ENCODE data around the gene VPS41. TPM values are rescaled to one million over a fixed set of nuclear protein-coding genes. Genes with fewer than 3 reads are reported as not detected.
A peak's percentile ranks its signal among the peaks of the same experiment; 100 is the strongest.
"Not testable (repeated sequence)": the region's sequence is repeated elsewhere in the genome, so short reads cannot be mapped to it uniquely, and the experiment has no call there.

VPS41 gene
- polyA plus RNA-seq: 45.4 TPM

- Mint-ChIP-seq H3K36me3 (peaks cover 4% of the 10 kb centered on the region), H3K4me3 (peak within 1 kb of the TSS; percentile 82 to 99 (median 98)), H3K27me3 (no peaks in the 10 kb centered on the region), H3K27ac (peak within 1 kb of the TSS; percentile 33 to 98 (median 93)), H3K9me3 (no peaks in the 10 kb centered on the region), H3K4me1 (peaks cover 23 to 29% (median 28%) of the 10 kb centered on the region in 3 donors)
These were observed at the start of gene VPS41 for GRCh38 chr7:38908759-38909335. Gene VPS41 (minus strand): TSS chr7:38909191. CDS start chr7:38909174, 17 bp downstream.

DNA sequence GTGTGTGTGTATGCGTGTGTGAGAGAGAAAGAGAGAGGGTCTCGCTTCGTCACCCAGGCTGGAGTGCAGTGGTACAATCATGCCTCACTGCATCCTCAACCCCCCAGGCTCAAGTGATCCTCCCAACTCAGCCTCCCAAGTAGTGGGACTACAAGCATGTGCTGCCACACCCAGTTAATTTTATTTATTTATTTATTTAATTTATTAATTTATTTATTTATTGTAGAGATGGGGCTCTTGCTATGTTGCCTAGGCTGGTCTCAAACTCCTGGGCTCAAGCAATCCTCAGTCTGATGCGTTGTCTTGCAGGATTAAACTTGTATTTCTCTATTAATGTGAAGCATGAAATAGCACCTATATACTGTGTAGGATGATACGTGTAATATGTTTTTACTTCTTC is 46.9 kb upstream of the VPS41 start:
- Mint-ChIP-seq H3K9me3 (no peaks in the 10 kb centered on the region), H3K27ac (no peak overlapping the region), H3K4me1 (no peaks in the 10 kb centered on the region), H3K27me3 (peaks cover 6% of the 10 kb centered on the region), H3K4me3 (no peak overlapping the region), H3K36me3 (no peaks in the 10 kb centered on the region)

DNA sequence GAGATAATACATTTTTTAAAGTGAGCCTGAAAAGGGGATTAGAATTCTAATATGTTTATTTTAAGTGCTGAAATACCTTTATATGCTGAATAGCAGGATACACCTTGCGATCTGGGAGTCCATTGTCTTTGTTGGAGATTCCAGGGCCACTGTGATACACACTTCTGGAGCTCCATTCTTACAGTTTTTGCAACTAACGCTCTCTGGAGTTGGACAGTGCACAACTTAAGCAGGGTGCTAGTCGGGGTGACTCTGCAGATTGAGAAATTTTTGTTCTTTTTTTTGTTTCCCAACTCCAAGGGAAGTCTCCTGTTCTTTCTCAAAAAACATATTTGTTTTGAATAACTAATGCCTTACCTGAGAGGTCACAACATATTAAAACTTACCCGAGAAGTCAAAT is 45.0 kb upstream of the VPS41 start:
- Mint-ChIP-seq H3K36me3 (no peaks in the 10 kb centered on the region), H3K4me1 (no peaks in the 10 kb centered on the region), H3K9me3 (no peaks in the 10 kb centered on the region), H3K27ac (no peak overlapping the region), H3K4me3 (no peak overlapping the region), H3K27me3 (peaks cover 6% of the 10 kb centered on the region)

- Mint-ChIP-seq H3K27me3 (peaks cover 5% of the 10 kb centered on the region), H3K4me3 (no peak overlapping the region), H3K4me1 (no peaks in the 10 kb centered on the region), H3K9me3 (no peaks in the 10 kb centered on the region), H3K27ac (no peak overlapping the region), H3K36me3 (no peaks in the 10 kb centered on the region)
These were observed 44.2 kb upstream of the VPS41 start for GRCh38 chr7:38953227-38953626.

DNA sequence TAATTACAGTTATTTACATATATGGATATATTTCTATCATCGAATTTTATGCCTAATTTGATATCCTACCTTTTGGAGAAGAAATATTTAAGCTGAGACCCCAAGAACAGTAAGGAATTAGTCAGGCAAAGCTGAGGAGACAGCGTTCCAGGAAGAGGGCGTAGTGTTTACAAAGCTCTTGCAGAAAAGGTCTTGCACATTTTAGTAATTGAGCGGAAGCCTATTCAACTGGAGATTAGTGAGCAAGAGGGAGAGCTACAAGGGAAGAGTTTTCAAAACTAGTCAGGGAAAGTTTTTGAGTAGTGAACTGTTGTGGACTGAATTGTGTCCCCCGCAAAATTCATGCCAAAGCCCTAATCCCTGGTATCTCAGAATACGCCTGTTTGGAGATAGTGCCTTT is 42.2 kb upstream of the VPS41 start:
- Mint-ChIP-seq H3K27me3 (peaks cover 4% of the 10 kb centered on the region), H3K4me3 (no peak overlapping the region), H3K27ac (no peak overlapping the region), H3K4me1 (no peaks in the 10 kb centered on the region), H3K36me3 (no peaks in the 10 kb centered on the region), H3K9me3 (no peaks in the 10 kb centered on the region)

GRCh38 chr7:38950309-38950708 is 41.3 kb upstream of the VPS41 start:
- no peaks in the 10 kb centered on the region for H3K36me3 Mint-ChIP-seq
- H3K27me3 Mint-ChIP-seq: peaks cover 6% of the 10 kb centered on the region
- H3K4me3 Mint-ChIP-seq: no peak overlapping the region
- no peak overlapping the region for H3K27ac Mint-ChIP-seq
- no peaks in the 10 kb centered on the region for H3K9me3 Mint-ChIP-seq
- no peaks in the 10 kb centered on the region for H3K4me1 Mint-ChIP-seq

DNA sequence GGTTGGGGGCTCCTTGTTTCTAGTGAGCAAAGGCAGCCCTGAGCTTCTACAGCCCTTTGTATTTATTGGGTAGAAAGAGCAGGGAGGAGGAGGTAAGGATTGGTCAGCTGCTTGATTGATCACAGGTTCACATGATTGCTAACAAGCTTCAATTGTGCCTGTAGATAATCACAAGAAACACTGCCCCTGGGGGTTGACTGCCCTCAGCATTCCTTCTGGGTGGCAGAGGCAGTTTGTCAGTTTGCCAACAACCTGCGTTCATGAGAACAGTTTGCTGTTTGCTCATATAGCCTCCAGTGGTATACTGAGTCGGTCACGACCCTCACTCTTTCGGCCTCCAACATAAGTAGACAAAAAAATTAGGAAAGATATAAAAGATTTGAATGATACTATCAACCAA is 38.5 kb upstream of the VPS41 start:
- H3K27ac Mint-ChIP-seq, H3K9me3 Mint-ChIP-seq, H3K4me3 Mint-ChIP-seq, H3K4me1 Mint-ChIP-seq, H3K27me3 Mint-ChIP-seq, H3K36me3 Mint-ChIP-seq: not testable (repeated sequence)

DNA sequence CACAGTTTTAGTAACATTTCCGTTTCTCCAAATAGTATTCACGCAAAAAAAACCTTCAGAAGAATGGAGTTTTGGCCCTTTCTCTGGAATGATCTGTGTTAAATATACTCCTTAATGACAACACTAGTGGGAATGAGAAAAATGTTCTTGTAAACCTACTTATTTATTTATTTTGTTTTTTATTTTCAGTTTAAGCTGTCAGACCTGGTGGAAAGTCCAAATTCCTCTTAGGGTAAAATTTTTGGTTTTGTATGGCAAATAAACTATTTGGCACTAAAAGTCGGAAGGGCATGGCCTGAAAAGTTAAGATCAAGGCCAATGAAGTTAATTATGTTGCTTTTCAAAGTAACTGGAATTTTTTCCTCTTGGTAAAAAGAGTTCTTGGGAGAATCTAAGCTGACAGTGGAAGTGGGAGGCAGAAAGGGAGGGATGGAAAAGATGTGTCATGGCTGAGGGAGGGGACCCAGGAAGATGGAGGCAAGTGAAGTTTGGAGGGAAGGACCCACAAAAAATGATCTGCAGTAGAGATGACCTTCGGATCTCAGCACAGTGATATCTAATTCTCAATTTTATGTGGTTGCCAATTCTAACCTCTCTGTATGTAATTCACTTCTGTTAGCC is 33.5 kb upstream of the VPS41 start:
- no peaks in the 10 kb centered on the region for H3K4me1 Mint-ChIP-seq
- H3K4me3 Mint-ChIP-seq: no peak overlapping the region
- H3K27ac Mint-ChIP-seq: no peak overlapping the region
- H3K27me3 Mint-ChIP-seq: peaks cover 8% of the 10 kb centered on the region
- H3K9me3 Mint-ChIP-seq: no peaks in the 10 kb centered on the region
- no peaks in the 10 kb centered on the region for H3K36me3 Mint-ChIP-seq

- no peaks in the 10 kb centered on the region for H3K4me1 Mint-ChIP-seq
- peaks cover 0 to 2% (median 0%) of the 10 kb centered on the region in 3 donors for H3K9me3 Mint-ChIP-seq
- peaks cover 6% of the 10 kb centered on the region for H3K27me3 Mint-ChIP-seq
- H3K4me3 Mint-ChIP-seq: peak overlapping the region in 1 of 4 donors; percentile 21
- no peaks in the 10 kb centered on the region for H3K36me3 Mint-ChIP-seq
- no peak overlapping the region for H3K27ac Mint-ChIP-seq
These were observed 31.8 kb upstream of the VPS41 start for GRCh38 chr7:38940774-38941173.

- Mint-ChIP-seq H3K36me3 (no peaks in the 10 kb centered on the region), H3K27me3 (peaks cover 6% of the 10 kb centered on the region), H3K9me3 (peaks cover 0 to 2% (median 0%) of the 10 kb centered on the region in 3 donors), H3K4me3 (no peak overlapping the region), H3K27ac (no peak overlapping the region), H3K4me1 (no peaks in the 10 kb centered on the region)
These were observed 29.6 kb upstream of the VPS41 start for GRCh38 chr7:38938589-38938988.

DNA sequence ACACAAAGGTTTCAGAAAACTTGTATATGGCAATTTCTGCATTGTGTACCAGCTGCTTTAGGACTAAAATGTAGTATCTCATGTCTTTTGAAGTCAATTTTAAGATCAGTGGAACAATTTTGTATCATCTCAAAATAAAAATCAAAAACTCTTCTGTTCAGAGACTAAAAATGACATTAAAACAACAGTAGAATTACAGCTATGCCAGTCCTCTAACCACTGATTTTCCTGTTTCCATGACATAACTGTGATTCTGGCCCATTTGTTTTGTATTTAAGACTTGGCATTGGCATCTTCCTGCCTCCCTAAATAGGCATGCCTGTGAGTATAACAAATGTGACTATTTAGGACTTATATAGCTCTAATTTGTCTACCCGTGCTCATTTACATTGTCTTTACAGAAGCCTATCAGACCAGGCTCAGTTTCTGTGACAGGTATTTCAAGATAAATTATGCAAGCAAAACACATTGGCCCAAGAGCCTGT is 29.1 kb upstream of the VPS41 start:
- H3K4me3 Mint-ChIP-seq: no peak overlapping the region
- no peaks in the 10 kb centered on the region for H3K4me1 Mint-ChIP-seq
- no peak overlapping the region for H3K27ac Mint-ChIP-seq
- H3K9me3 Mint-ChIP-seq: peaks cover 0 to 2% (median 0%) of the 10 kb centered on the region in 3 donors
- peaks cover 6% of the 10 kb centered on the region for H3K27me3 Mint-ChIP-seq
- H3K36me3 Mint-ChIP-seq: no peaks in the 10 kb centered on the region

DNA sequence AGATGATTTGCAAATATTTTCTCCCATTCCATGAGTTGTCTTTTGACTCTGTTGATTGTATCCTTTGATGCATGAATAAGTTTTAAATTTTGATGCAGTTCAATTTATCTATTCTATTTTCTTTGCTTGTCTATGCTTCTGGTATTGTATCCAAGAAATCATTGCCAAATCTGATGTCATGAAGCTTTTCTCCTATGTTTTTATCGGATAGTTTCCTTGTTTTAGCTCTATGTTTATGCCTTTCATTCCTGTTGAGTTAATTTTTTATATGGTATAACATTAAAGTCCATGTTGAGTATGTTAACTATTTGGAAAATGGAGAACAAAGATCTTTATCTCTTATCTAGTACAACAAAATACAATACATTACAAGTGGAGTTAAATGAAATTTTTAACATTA is 27.6 kb upstream of the VPS41 start:
- Mint-ChIP-seq H3K4me1 (peaks cover 0 to 3% (median 3%) of the 10 kb centered on the region in 3 donors), H3K27me3 (peaks cover 2% of the 10 kb centered on the region), H3K27ac (no peak overlapping the region), H3K9me3 (peaks cover 0 to 2% (median 0%) of the 10 kb centered on the region in 3 donors), H3K4me3 (no peak overlapping the region), H3K36me3 (no peaks in the 10 kb centered on the region)

DNA sequence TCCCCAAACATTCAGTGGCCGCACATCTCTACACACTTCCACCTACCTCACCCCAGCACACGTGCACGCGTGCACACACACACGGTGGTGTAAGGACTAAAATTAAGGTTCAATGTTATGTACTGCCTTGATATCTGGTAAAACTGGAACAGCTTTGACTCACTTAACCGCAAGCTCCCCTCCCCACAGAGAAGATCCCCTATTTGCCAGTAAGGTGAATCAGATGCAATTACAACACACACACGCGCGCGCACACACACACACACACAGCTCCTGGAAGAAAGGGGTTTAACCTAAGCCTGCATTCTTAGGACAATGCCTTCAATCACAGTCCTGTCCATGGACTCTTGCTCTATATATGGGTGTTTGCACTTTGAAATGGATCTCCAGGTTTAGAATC is 25.5 kb upstream of the VPS41 start:
- peaks cover 0 to 3% (median 3%) of the 10 kb centered on the region in 3 donors for H3K4me1 Mint-ChIP-seq
- H3K27ac Mint-ChIP-seq: no peak overlapping the region
- H3K4me3 Mint-ChIP-seq: no peak overlapping the region
- no peaks in the 10 kb centered on the region for H3K36me3 Mint-ChIP-seq
- H3K9me3 Mint-ChIP-seq: peaks cover 0 to 2% (median 0%) of the 10 kb centered on the region in 3 donors
- H3K27me3 Mint-ChIP-seq: no peaks in the 10 kb centered on the region

- H3K27ac Mint-ChIP-seq: no peak overlapping the region
- no peaks in the 10 kb centered on the region for H3K36me3 Mint-ChIP-seq
- H3K4me1 Mint-ChIP-seq: peaks cover 0 to 3% (median 3%) of the 10 kb centered on the region in 3 donors
- peaks cover 0 to 2% (median 0%) of the 10 kb centered on the region in 3 donors for H3K9me3 Mint-ChIP-seq
- no peak overlapping the region for H3K4me3 Mint-ChIP-seq
- H3K27me3 Mint-ChIP-seq: no peaks in the 10 kb centered on the region
These were observed 25.1 kb upstream of the VPS41 start for GRCh38 chr7:38934051-38934450.

DNA sequence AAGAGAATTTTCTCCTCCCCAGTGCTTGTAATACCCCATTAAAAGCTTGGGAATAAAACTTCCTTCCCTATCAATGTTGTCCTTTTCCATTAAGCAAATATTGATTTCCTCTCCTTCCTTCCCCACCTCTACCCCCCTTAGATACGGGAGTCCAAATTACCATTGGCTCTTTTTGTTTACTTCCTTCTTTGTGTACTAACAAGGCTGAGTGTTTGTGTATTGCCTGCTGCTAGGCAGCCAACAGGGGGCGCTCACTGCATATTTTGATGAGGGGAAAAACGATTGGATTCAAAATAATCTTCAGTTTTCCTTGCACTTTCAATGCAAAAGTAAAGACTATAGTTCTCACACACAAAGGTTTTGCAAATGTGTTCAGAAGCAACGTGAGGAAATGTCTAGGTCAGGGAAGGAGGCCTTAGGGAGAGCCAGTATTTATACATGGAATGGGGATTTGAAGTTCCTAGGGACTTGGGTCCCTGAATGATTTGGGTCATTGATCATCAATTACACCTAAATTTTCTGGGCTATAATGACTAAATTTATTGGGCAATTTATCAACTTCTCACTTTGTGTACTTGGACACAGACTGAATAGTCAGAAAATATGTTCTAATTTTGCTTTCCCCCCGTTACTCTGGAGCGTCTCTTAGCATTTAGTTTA is 23.6 kb upstream of the VPS41 start:
- H3K36me3 Mint-ChIP-seq: no peaks in the 10 kb centered on the region
- peaks cover 0 to 2% (median 0%) of the 10 kb centered on the region in 3 donors for H3K9me3 Mint-ChIP-seq
- peaks cover 0 to 4% (median 3%) of the 10 kb centered on the region in 3 donors for H3K4me1 Mint-ChIP-seq
- H3K27me3 Mint-ChIP-seq: no peaks in the 10 kb centered on the region
- no peak overlapping the region for H3K4me3 Mint-ChIP-seq
- H3K27ac Mint-ChIP-seq: no peak overlapping the region

All from IgD-negative memory B cell (primary cell).